Measurements from ENCODE around the gene OSBPL10.
"Not testable (repeated sequence)": the region's sequence is repeated elsewhere in the genome, so short reads cannot be mapped to it uniquely, and the experiment has no call there.

OSBPL10 gene, protein sequence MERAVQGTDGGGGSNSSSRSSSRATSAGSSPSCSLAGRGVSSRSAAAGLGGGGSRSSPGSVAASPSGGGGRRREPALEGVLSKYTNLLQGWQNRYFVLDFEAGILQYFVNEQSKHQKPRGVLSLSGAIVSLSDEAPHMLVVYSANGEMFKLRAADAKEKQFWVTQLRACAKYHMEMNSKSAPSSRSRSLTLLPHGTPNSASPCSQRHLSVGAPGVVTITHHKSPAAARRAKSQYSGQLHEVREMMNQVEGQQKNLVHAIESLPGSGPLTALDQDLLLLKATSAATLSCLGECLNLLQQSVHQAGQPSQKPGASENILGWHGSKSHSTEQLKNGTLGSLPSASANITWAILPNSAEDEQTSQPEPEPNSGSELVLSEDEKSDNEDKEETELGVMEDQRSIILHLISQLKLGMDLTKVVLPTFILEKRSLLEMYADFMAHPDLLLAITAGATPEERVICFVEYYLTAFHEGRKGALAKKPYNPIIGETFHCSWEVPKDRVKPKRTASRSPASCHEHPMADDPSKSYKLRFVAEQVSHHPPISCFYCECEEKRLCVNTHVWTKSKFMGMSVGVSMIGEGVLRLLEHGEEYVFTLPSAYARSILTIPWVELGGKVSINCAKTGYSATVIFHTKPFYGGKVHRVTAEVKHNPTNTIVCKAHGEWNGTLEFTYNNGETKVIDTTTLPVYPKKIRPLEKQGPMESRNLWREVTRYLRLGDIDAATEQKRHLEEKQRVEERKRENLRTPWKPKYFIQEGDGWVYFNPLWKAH

DNA sequence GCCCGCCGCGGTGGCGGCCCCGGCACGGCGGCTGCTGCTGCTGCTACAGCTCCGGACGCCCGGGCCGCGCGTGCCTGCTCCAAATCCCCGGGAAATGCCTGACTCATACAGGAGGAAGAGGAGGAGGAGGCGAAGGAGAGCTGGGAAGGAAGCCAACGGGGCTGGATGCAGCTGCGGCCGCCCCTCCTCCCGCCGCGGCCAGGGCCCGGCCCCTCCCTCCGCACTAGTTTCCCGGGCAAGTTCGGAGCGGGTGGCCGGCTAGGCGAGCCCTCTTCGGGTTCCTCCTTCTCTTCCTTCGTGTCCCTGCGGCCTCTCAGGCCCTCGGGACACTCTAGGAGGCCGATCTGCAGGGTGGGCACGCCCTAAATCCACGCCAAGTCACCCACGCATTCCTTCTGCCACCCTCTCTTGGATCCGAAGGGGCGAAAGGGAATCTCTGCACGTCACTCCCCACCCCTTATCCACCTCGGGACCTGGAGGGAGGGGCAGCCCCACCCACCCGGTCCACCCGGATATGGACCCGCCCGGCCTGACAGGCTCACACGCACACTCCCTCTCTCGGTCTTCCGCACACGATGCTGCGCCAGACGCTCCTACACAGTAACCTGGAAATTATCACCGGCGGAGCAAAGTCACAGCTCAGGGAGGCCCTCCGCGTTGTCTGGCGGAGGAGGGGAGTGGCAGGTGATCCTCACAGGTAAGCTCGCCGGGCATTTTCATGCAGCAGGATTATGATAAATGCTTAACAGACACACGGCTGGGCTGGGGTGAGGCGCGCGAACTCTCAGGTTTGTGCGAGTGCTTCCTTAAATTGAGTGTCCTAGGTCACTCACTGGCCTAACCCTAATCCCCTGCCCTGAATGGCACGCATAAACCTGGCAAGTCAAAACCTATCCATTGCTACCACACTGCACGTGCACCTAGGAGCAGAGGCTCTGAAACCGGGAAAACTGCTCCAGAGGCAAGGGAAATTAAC lies at the start of gene OSBPL10, which contains the start of gene ZNF860:
OSBPL10 (minus strand) TSS at position 57 of the 976 bp plus-strand sequence. CDS start 83 bp downstream, outside the sequence.
ZNF860 (plus strand) TSS at position 545 of the 976 bp plus-strand sequence. CDS start 7,330 bp downstream, outside the sequence.
- DNase-seq (ENCODE audit: low read depth), result no peak

GRCh38 chr3:32026593-32026992 lies 45.5 kb upstream of the OSBPL10 start:
- DNase-seq (ENCODE audit: low read depth), result no peak

GRCh38 chr3:32022947-32023346 lies 41.9 kb upstream of the OSBPL10 start:
- no peak for DNase-seq (ENCODE audit: low read depth)

- DNase-seq (ENCODE audit: low read depth), result no peak
These were observed 40.7 kb upstream of the OSBPL10 start for GRCh38 chr3:32021748-32022147.

- no peak for DNase-seq (ENCODE audit: low read depth)
These were observed 40.1 kb upstream of the OSBPL10 start for GRCh38 chr3:32021155-32021554.

DNA sequence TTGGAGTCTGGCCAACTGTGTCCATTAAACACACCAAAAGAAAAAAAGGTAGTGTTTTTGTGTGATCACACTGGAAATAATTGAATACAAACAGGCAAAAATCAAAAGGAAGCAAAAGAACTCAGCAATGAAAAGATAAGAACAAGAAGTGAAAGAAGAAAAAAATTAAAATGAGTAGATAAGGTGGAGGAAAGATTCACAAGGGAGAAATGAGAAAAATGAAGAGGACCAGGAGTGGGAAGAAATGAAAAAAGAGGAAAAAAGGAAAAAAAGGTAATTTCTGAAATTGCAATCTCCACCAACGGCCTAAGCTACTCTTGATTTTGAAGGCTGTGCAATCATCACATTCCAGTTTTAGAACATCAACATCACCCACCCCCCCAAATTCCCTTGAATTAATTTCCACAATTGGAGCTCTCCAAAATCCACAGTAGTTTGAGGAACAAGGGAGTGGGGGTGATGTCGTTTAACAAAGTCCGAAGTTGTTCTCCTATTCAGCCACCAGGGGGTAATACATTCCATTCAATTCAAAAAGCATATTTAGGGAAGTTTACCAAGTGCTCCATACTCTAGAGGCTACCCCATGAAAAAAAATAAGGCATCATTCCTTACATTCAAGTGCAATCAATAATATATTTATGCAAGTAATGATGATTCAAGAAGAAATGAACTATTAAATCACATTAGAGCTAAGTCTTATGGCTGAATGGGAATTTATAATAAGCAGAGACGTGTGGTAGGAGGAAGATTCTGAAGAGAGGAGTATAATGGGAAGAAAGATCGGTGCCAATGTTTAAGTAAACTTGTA lies 37.9 kb upstream of the OSBPL10 start:
- DNase-seq (ENCODE audit: low read depth), result no peak

GRCh38 chr3:32017286-32017685 lies 36.2 kb upstream of the OSBPL10 start:
- no peak for DNase-seq (ENCODE audit: low read depth)

DNA sequence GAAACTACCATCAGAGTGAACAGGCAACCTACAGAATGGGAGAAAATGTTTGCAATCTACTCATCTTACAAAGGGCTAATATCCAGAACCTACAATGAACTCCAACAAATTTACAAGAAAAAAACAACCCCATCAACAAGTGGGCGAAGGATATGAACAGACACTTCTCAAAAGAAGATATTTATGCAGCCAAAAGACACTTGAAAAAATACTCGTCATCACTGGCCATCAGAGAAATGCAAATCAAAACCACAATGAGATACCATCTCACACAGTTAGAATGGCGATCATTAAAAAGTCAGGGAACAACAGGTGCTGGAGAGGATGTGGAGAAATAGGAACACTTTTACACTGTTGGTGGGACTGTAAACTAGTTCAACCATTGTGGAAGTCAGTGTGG lies 34.6 kb upstream of the OSBPL10 start:
- not testable (repeated sequence) for DNase-seq (ENCODE audit: low read depth)

GRCh38 chr3:32010699-32011098 lies 29.6 kb upstream of the OSBPL10 start:
- not testable (repeated sequence) for DNase-seq (ENCODE audit: low read depth)

- no peak for DNase-seq (ENCODE audit: low read depth)
These were observed 28.9 kb upstream of the OSBPL10 start for GRCh38 chr3:32009957-32010356.

GRCh38 chr3:32009101-32009500 lies 28.0 kb upstream of the OSBPL10 start:
- no peak for DNase-seq (ENCODE audit: low read depth)

DNA sequence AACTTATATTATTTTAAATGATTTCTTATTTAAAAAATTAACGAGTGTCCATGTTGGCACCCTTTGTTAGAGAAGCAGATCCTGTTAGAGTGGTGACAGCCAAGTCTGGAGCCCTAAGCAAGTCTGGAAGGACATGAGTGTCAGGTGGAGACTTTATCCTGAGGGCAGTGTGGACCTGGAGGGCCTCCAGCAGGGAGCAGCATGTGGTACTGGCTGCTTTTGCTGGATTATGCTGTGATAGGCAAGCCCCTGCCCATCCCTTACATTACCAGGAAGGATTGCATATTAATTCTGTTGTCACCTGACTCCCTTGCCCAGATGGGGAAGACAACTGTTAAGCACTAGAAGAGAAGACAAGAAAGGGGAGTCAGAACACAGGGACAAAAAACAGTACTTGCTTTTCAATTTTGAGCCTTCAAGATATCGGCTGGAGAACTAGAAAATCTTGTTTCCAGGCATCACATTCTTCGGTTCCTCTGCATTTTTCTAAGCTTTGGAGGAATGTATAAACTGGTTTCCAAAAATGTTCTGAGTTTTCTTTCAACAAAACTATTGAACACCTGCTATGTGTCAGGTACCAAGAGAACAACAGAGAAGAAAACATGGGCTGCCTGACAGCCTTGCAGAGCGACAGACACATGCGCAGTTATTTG lies 23.2 kb upstream of the OSBPL10 start:
- no peak for DNase-seq (ENCODE audit: low read depth)

DNA sequence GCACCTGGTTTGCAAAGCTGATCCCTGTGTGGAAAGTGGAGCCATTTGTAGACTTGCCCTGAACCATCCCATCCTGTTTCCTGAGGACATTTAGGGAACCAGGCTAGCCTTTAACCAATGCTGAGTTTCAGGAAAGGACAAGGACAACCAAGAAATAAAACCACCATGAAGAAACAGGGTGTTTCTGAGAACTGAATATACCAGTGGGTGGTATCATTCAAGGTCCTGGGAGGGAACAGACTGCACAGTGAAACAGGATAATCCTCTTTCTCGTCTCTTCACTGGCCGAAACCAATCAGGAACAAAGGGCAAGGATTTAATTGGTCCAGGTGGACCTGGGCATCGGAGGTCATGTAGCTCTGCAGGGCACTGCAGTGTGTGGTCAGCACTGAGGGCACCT lies 22.3 kb upstream of the OSBPL10 start:
- no peak for DNase-seq (ENCODE audit: low read depth)

- DNase-seq (ENCODE audit: low read depth), result no peak
These were observed 21.7 kb upstream of the OSBPL10 start for GRCh38 chr3:32002561-32003368.

- DNase-seq (ENCODE audit: low read depth), result no peak
These were observed 19.8 kb upstream of the OSBPL10 start for GRCh38 chr3:32000877-32001276.

DNA sequence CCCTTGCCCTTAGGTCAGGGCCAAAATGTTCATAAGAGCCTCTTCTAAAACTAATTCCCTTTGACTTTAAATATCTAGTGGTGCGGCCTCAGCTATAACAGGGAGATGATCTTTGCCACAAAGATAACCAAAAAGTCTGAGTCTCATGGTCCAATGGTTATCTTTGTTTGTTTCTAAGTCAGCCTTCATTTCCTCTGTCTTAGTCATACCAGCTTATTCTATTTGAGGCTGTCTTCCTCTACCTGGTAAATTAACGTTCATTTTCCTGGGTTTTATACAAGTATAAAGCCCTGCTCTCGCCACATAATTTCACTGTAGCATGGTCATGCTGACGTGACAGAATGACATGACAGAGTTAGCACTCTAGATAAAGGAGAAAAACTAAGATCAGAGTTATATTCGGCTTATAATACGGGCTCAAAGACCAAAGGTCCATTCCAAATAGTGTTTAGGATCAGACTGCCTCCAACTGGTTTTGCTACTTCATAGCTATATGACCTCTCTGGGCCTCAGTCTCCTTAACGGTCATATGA lies 18.9 kb upstream of the OSBPL10 start:
- no peak for DNase-seq (ENCODE audit: low read depth)

DNA sequence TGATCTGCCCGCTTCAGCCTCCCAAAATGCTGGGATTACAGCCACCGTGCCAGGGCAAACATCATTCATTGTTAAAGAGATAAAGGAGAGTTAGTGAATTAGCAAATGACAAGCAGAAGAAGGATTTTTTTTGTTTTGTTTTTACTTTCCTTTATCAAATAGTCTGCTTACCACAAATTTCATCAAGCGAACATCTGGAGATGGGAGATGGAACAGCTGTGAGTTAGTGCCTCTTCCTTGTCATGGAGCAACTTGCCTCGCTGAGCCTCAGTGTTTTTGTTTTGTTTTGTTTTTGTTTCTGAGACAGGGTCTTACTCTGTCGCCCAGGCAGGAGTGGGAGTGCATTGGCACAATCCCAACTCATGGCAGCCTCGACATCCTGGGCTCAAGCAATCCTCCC lies 16.4 kb upstream of the OSBPL10 start:
- DNase-seq (ENCODE audit: low read depth), result no peak

DNA sequence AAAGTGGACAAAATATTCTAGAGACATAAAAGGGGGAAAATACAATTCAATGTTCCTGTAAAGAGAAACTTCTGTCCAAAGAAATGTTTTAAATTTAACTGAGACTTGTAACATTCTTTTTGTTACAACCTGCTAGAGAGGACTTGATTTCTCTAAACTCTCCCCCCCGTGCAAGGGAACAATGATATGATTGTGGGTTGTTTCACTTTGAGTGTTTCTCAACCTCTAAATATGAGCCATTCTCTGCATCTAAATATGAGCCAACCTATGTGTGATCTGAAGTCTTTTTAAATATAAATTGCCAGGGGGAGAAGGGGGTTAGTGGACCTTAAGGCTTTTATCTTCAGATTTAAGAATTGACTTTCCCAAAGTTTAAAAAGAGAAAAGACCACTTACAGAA lies 15.1 kb upstream of the OSBPL10 start:
- DNase-seq (ENCODE audit: low read depth), result no peak

DNA sequence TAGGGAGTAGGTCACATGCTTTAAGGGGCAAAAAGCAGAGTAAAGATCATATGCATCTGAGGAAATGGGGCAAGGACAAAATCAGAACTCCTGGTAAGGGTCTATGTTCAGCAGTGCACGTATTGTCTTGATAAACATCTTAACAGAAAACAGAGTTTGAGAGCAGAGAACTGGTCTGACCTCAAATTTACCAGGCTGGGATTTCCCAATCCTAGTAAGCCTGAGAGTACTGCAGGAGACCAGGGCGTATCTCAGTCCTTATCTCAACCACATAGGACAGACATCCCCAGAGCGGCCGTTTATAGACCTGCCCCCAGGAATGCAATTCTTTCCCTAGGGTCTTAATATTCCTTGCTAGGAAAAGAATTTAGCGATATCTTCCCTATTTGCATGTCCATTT lies 14.0 kb upstream of the OSBPL10 start:
- DNase-seq (ENCODE audit: low read depth), result not testable (repeated sequence)

Data from activated T-cell treated with anti-CD3 and anti-CD28 coated beads for 24 hours (primary cell).